ENCODE data around the gene LY6G6D. TPM values are rescaled to one million over a fixed set of nuclear protein-coding genes. Genes with fewer than 3 reads are reported as not detected.

LY6G6D gene
- total RNA-seq, 1 experiment from 2014 or later: not detected

GRCh38 chr6:31691564-31692108, 23.5 kb upstream of the LY6G6D start:
- H3K4me1 Mint-ChIP-seq: peaks cover 5 to 10% of the 10 kb centered on the region in 2 experiments; a peak in 3 of 4 replicates
- no peaks in the 10 kb centered on the region for H3K27me3 Mint-ChIP-seq (ENCODE audit: low read depth)
- H3K36me3 Mint-ChIP-seq (ENCODE audit: insufficient read depth in 1 of 3, low read depth in 3 of 3): peaks cover 9 to 61% (median 46%) of the 10 kb centered on the region in 3 experiments; a peak in 6 of 7 replicates
- TF ChIP-seq CTCF (conservative IDR thresholded peaks at IDR 0.05): no peak
- Histone ChIP-seq H3K79me2 (ENCODE audit: insufficient read depth, low read length) (no peaks in the 10 kb centered on the region), H3K79me1 (ENCODE audit: insufficient read depth, low read depth, low read length, poor library complexity, severe bottlenecking) (no peaks in the 10 kb centered on the region), H4K91ac (ENCODE audit: insufficient read length, low read depth, low read length) (no peak overlapping the region), H3K4me1 (ENCODE audit: insufficient read depth, low read length) (no peaks in the 10 kb centered on the region), H4K8ac (replicated peaks; ENCODE audit: insufficient read length, low read depth, low read length) (no peak overlapping the region), H3K18ac (ENCODE audit: insufficient read length, low read depth, low read length) (no peak overlapping the region), H3K4me2 (ENCODE audit: insufficient read depth, insufficient read length, low read length) (no peak overlapping the region), H2BK5ac (ENCODE audit: insufficient read length, low read length) (no peak overlapping the region), H2AFZ (ENCODE audit: low read length) (no peak overlapping the region), H3K27ac (ENCODE audit: insufficient read length, low read depth, low read length) (no peak overlapping the region), H3K23me2 (ENCODE audit: insufficient read length, low read depth, low read length, poor library complexity, severe bottlenecking) (no peaks in the 10 kb centered on the region), H3K9ac (ENCODE audit: extremely low read depth, insufficient read length, low read length) (no peak overlapping the region), H3K4ac (ENCODE audit: low read depth, low read length) (no peak overlapping the region), H4K20me1 (ENCODE audit: control insufficient read depth, insufficient read depth, insufficient read length) (no peaks in the 10 kb centered on the region), H2BK20ac (ENCODE audit: low read depth, low read length, poor library complexity, severe bottlenecking) (no peak overlapping the region), H3T11ph (ENCODE audit: low read length) (no peak overlapping the region), H2BK120ac (ENCODE audit: low read depth, low read length, poor library complexity, severe bottlenecking) (no peak overlapping the region), H2AK5ac (ENCODE audit: insufficient read length, low read length) (no peak overlapping the region), H3K14ac (ENCODE audit: insufficient read depth, low read length) (no peak overlapping the region), H3K23ac (ENCODE audit: insufficient read length, low read depth, low read length) (no peak overlapping the region), H3K9me3 (ENCODE audit: control insufficient read depth, low read depth, low read length) (no peaks in the 10 kb centered on the region), H3K56ac (ENCODE audit: insufficient read length, low read depth, low read length) (no peak overlapping the region), H3K27me3 (ENCODE audit: insufficient read depth, low read length) (no peaks in the 10 kb centered on the region), H2BK15ac (ENCODE audit: low read depth, low read length) (no peak overlapping the region), H4K5ac (ENCODE audit: insufficient read length, low read depth, low read length) (no peak overlapping the region), H2BK12ac (ENCODE audit: insufficient read length, low read depth, low read length) (no peak overlapping the region)
- H3K4me3 Mint-ChIP-seq: no peak overlapping the region
- DNase-seq: no peak
- no peaks in the 10 kb centered on the region for H3K9me3 Mint-ChIP-seq
- H3K27ac Mint-ChIP-seq: no peak overlapping the region
- no CpG with 5 or more reads among the region's 12 CpGs for WGBS (ENCODE audit: extremely low coverage, insufficient read length, low lambda C conversion rate)
